GM19099 (cell line): ENCODE results near the gene HEATR3.

Experiments used
- POLR2A ChIP-seq: IDR thresholded peaks from 3 replicates; pipeline ENCODE4 v1.6.1; 2011; ENCODE audit warnings: low read depth; ENCODE audit not compliant: insufficient read length; ENCODE audit errors: extremely low read depth

HEATR3 gene

DNA sequence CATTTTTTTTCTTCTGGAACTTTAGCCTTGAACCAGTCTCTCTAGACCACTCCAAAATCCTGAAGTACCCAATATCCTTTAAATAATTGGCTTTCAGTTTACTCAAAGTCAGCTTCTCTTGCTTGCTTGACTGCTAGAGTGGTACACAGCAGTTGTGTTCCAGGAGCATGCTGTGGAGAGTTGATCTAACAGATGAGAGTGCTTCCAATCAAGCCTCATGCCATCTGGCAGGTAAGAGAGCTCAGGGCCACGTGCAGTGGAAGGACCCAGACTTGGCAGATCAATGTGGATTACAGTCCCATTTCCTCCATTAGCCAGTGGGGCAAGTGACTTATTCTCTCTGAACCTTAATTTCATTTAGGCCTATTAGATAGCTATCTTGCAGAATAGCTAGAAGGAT, 25.1 kb upstream of the HEATR3 start:
- TF ChIP-seq POLR2A = no peak

DNA sequence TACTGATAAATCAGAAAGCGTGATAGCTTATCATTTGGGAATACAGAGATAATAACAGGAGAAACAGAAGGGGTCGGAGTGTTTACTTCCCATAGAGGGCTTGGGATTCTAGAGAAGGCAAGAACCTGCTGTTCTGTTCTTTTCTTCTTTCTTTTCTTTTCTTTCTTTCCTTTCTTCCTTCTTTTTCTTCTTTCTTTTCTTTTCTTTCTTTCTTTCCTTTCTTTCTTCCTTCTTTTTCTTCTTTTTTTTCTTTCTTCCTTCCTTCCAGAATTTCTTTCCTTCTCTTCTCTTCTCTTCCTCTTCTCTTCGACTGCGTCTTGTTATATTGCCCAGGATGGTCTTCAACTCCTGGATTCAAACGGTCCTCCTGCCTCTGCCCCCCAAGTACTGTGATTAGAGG, 22.4 kb upstream of the HEATR3 start:
- no peak for TF ChIP-seq POLR2A

DNA sequence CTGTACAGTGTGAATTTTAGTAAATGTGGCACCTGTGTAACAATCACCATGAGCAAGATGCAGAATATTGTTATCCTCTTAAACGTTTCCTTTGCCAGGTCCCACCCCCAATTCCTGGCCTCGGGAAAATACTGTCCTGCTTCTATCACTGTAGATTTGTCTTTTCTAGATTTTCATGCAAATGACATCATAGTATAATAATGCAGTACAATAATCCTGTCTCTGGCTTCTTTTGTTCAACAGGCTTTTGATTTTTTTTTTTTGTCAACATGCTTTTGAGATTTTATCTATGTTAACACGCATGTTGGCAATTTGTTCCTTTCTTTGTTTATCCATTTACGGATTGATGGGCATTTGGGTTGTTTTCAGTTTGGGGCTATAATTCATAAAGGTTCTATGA, 20.4 kb upstream of the HEATR3 start:
- TF ChIP-seq POLR2A = no peak

DNA sequence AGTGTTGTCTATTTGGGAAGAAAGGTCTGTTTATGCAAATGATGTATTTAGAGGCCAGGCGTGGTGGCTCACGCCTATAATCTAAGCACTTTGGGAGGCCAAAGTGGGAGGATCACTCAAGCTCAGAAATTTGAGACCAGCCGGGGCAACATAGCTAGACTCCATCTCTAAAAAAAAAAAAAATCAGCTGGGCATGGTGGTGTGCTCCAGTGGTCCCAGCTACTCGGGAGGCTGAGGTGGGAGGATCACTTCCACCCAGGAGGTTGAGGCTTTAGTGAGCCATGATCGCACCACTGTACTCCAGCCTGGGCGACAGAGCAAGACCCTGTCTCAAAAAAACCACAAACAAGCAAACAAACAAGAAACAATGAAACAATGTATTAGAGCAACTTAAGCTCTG, 18.9 kb upstream of the HEATR3 start:
- no peak for TF ChIP-seq POLR2A

DNA sequence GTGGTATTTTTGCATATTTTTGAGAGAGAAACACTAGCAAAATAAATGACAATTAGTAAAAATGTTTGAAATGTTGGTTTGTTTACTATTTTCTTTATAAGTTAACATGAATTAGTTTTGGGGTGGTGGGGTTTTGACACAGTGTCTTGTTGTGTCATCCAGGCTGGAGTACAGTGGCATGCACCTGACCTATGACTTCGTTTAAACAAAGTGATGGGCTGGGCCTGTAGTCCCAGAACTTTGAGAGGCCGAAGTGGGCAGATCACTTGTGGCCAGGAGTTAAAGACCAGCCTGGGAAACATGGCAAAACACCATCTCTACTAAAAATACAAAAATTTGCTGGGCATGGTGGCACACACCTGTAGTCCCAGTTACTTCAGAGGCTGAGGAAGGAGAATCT, 17.9 kb upstream of the HEATR3 start:
- no peak for TF ChIP-seq POLR2A

DNA sequence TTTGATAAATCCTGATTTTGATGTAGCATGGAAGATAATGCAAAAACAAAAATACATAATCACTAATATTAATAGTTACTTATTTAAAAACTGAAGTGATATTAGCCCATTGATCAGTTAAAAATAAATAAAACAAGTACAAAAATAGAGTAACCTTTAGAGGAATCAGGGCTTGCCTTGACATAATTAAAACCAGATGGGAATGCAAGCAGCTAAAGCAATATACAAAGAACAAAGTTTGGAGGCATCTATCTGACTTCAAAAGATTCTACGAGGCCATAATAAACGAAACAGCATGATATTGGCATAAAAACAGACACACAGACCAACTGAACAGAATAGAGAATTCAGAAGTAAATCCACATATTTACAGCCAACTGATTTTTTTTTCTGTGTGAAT, 15.0 kb upstream of the HEATR3 start:
- no peak for TF ChIP-seq POLR2A

DNA sequence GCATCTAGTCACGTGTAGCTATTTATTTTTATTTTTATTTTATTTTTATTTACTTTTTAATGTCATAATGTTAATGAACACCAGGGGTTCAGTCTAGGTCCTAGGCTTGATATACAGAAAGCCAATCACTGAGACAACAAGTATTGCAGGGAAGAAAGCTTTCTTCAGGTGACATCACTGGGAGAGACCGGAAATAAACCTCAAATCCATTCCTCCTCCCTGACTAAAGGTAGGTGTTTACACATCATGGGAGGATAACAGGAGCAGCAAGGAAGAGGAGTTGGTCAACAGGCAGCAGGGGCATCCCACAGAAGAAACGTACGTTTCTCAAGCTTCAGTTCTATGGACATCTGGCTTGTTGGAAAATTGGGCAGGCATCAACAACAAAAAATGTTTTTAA, 9.5 kb upstream of the HEATR3 start:
- no peak for TF ChIP-seq POLR2A

DNA sequence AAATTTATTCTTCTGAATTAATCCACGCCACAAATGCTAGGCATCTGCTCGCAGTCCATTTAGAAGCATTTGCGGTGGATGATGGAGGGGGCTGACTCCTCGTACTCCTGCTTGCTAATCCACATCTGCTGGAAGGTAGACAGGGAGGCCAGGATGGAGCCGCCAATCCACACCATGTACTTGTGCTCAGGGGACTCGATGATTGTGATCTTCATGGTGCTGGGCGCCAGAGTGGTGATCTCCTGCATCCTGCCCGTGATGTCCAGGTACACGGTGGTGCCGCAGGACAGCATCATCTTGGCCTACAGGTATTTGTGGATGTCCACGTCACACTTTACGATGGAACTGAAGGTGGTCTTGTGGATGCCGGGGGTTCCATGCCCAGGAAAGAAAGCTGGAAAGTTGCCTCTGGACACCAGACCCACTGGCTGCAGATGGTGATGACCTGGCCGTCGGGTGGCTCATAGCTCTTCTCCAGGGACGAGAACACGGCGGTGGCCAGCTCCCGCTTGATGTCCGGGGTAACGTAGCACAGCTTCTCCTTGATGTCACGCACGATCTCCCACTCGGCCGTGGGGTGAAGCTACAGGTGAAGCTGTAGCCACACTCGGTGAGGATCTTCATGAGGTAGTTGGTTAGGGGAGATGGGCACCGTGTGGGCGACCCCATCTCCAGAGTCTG, 7.5 kb upstream of the HEATR3 start:
- no peak for TF ChIP-seq POLR2A

DNA sequence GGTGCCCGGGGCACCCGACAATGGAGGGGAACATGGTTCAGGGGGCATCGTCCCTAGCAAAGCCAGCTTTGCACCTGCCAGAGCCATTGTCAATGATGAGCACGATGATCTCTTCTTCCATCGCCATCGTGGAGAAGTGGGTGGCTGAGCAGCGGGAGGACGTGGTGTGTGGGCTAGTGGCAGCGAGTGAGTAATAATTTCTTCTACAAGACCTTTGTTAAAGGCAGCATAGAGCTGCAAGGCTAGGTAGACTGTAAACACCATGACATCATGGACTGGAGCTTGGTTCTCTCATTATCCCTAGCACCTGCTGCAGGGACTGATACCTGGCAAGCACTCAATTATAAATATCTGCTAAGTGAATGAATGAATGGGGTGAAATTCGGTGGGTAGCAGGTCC, 6.7 kb upstream of the HEATR3 start:
- TF ChIP-seq POLR2A = no peak

DNA sequence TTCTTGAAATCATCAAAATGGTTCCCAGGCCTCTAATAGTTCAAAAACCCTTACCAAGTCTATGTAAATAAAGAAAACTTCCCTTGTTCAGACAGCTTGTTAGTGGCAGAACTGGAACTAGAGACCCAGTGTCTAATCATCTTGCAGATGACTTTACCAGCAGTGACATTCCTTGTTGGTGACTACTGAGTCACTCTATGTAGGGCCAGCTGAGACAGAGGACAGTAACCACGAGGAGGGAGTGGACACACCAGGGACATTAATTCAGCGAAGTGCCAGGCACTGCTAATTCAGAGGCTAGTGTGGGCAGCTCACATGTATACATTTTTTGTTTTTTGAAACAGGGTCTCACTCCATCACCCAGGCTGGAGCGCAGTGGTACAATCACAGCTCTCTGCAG, 6.1 kb upstream of the HEATR3 start:
- TF ChIP-seq POLR2A = no peak

DNA sequence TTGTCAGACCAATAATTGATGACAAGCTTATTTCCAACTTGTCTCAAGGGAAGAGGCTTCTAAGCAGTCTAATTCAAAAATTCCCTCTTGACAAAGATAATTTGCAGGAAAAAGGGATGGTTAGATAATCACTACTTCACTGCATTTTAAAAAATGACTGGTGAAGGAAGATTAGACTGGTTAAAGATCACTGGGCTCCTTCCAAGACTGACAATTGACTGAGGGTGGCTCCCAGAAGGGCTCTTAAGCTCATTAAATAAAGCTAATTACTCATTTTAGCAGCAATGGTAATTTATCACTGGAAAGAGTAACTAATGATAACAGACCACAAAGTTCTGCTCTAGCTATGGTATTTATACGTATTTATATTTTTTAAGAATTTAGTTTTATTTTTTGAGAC, 4.4 kb upstream of the HEATR3 start:
- no peak for TF ChIP-seq POLR2A

DNA sequence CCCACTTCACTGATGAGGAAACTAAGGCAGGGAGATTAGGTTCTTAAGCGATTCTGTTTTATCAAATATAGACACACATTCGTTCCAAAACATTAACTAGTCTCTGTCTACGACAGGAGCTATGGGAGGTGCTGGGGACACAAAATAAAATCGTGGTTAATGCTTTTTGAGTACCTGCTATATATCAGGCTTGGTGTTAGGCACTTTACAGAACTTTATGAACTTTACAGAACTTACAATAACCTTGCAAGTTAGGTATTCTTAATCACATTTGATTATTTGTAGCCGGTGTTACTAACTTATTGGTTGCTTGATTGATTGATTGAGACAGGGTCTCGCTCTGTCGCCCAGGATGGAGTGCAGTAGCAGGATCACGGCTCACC, 538 bp upstream of the HEATR3 start:
- no peak for TF ChIP-seq POLR2A

DNA sequence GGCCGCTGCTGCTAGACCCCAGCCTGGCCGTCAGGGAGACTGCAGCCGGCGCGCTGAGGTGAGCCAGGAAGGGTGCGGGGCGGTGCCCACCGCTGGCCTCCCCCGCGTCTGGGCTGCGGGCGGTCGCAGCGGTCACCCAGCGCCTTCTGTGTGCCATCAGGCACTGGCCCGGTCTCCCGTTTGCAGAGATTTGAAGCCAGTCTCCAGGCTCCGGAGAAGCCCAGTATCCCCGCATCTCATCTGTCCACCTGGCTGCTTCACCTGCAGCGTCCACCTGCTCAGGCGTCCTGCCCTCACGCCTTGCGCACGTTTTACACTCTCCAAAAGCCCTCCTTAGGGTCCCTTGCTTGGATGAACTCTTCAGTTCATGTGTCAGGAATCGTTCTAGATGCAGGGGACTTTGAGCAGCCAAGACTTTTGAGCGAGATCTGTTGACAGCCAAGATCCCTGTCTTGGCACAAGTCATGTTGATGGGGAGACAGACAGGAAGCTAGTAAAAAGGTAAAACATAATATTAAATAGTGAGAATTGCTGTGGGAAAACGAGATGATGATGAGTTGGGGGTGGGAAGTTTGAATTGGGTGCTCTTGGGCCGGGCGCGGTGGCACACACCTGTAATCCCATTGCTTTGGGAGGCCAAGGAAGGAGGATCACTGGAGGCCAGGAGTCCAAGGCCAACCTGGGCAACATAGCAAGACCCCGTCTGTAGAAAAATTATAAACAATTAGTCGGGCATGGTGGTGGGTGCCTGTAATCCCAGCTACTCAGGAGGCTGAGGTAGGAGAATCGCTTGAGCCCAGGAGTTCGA, 916 bp downstream of the HEATR3 start:
- no peak for TF ChIP-seq POLR2A

DNA sequence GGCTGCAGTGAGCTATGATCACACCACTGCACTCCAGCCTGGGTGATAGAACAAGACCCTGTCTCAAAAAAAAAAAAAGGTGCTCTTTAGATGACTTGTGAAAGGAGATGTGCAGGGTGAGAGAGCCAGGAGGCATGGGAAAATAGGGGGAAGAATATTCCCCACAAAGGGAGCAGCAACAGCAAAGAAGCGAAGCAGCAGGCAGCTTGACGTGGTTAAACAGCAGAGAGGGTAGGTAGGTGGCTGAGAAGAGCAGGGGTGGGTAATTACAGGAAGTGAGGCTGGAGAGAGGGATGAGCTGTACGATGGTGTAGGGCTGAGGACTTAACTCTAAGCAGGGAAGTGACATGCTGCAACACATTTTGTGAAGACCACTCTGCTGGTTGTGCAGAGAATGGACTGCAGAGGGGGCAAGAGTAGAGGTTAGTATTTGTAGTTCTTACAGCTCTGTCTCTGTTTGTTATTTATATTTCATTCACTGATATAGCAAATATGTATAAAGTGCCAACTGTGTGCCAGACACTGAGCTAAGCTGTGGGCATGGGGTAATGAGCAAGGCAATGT, 1.6 kb downstream of the HEATR3 start:
- no peak for TF ChIP-seq POLR2A

DNA sequence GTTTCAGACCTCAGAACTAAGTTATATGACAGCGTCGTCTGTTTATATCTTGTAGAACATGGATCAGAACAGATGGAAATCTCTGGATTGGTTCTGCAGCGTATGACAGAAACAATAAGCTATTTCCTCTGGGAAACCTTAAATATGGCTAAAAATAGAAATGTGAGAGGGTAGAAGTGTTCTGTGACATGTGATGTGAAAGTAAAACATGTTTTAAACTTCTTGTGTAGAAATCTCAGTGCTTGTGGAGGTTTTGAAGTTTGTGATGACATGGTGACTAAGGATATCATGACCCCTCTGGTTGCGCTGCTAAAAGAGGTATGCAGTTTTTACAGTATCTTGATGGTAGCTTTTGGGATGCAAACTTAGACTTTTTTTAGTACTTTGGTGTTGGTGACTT, 2.8 kb downstream of the HEATR3 start:
- no peak for TF ChIP-seq POLR2A

DNA sequence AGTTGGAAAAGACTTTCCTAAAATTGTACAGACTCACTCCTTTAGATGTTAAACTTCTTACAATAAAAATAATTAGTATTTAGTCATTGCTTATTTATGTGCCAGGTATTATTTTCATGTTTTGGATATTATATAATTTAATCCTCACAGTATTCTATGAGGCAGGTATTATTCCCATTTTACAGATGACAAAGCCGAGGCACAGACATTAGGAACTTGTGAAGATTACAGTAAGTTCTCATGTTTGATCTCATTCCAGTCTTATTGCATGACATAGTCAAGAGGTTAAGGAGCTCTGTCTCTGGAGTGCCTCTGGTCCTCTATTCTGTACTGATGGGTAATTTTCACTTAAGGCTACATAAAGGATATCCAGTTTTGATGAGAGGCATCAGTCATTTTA, 3.3 kb downstream of the HEATR3 start:
- TF ChIP-seq POLR2A = no peak

DNA sequence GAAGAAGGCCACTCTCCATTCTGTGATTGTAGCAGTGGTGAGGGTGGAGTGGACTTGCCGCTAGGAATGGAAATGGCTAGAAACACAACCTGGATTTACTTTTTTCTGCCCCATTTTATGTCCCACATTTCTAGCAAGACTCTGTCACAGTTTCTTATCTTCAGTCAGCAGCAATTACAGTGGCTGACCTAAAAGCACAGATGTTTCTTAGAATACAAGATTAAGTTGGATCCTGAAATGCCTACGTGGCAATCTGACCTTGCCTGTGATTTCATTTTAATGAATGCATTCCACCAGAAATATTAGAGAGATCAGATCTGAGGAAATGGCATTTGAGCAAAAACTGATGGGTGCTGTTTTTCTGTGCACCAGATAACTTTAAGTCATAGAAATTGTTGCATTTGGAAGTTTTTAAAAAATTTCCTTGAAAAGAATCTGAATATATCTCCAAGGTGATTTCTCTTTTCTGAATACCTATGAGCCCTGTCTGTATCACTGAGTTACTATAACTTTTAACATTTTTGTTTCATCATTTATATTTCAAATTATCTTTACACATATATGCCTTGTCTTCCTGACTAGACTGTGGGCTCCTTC, 5.4 kb downstream of the HEATR3 start:
- no peak for TF ChIP-seq POLR2A

DNA sequence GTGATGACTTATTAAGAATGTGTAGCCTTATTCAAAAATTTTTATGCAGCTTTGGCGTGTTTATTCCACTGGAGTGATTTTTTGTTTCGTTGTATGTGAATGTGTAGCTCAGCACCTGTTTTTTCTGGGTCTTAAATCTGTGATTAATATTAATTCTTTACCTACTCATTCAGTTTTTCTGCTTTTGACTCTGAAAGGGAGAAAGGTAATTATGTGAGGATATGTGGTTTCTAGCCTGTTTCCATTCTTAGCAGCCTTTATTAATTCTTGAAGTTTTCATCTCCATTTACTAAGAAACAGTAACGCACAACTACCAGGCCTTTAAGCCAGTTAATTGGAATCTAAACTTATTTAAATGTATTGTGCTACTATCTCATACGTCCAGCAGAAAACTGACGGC, 7.0 kb downstream of the HEATR3 start:
- no peak for TF ChIP-seq POLR2A
